PFSK-1 (cell line): ENCODE measurements around the gene ORMDL2.

ENCODE experiments used
- FOXP2 ChIP-seq: optimal IDR thresholded peaks from 2 replicates; pipeline ENCODE3; 2011; ENCODE audit warnings: borderline replicate concordance, control low read depth, inconsistent platforms; ENCODE audit not compliant: insufficient read depth; ENCODE audit errors: extremely low read length, extremely low read depth
- POLR2AphosphoS5 ChIP-seq: IDR thresholded peaks from 2 replicates; pipeline ENCODE4 v1.6.1; 2012; ENCODE audit warnings: low read depth, mild to moderate bottlenecking, control low read depth, low read length, moderate library complexity

DNA sequence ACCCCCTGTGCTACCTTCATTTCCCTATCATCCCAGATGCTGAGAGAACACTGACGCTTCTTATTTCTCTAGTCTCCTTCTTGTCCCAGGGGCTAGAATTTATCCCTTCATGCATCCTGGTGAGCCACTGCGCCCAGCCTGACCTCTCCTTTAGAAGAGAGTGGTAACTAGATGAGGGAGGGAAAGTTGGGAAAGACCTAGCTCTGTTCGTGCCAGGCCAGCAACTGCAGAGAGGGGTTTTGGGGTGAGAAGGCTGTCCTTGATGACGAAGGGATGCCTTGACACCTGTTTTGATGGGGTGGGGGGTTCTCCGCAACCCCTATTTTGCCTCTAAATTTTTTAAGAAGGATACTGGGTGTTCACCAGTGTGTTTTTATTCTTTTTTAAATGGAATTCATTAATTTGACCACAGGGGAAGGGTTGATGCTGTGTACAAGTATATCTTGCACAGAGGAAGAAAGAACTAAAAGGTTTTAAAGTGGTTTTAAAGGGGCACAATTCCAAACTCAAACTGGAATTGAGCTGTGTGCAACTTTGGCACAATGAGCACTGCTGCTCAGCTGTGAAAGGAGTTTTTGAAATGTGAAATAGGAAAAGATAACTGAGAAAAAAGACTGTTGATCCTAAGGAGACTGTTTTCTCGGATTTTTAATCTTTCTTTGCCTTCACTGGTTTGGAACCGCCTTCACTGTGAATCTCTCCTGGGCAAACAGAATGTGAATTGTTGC lies 31.9 kb downstream of the ORMDL2 start:
- TF ChIP-seq POLR2AphosphoS5: no peak
- TF ChIP-seq FOXP2: no peak
